B cell (primary cell): Measurements from ENCODE around the gene RAD51B. TPM values are rescaled to one million over a fixed set of nuclear protein-coding genes. Genes with fewer than 3 reads are reported as not detected.

Source experiments
- ATAC-seq: fragments of 200-7000 bp; cut with Tn5 transposase; one replicate; pipeline ENCODE4 v1.10.0; 2021; ENCODE audit warnings: low read depth, mild to moderate bottlenecking, moderate number of reproducible peaks, moderate library complexity
- CTCF ChIA-PET: fragments of 350-600 bp; sonication (Branson Sonifier 250); formaldehyde crosslinking; loops from one replicate; lab custom pipeline; 2021; ENCODE audit warnings: antibody characterized with exemption, inconsistent platforms; lab: Charles Lee
- POLR2A ChIA-PET: fragments of 350-600 bp; sonication (Branson Sonifier 250); formaldehyde crosslinking; loops from one replicate; lab custom pipeline; 2021; ENCODE audit warnings: antibody characterized with exemption; lab: Charles Lee
- DNase-seq: peaks from one replicate; pipeline ENCODE4 v3.0.0; 2013
- H2AFZ ChIP-seq: 2 replicates; pipeline ENCODE4 v1.6.1; 2012; ENCODE audit warnings: mild to moderate bottlenecking, low read depth, low read length; ENCODE audit not compliant: insufficient read depth, poor library complexity, severe bottlenecking
- H3K27ac ChIP-seq, 2 donors: 1 replicate in 1 of 2; 2 replicates in 1 of 2; pipeline ENCODE4 v1.5.1; 2012 to 2013; ENCODE audit warnings: low read length in 2 of 2, mild to moderate bottlenecking in 2 of 2, moderate library complexity in 1 of 2
- H3K27me3 ChIP-seq, 4 experiments: fragments of 200-600 bp in 1 of 4; sonication (generic) in 1 of 4; replicated peaks in 1 of 4; 1 replicate in 2 of 4; 2 replicates in 2 of 4; pipeline versions ENCODE4 v1.6.1 to v1.7.0; 2013 to 2016; ENCODE audit warnings: low read length in 3 of 4, mild to moderate bottlenecking in 2 of 4, mixed read lengths in 1 of 4, moderate library complexity in 1 of 4; ENCODE audit not compliant: insufficient read depth in 4 of 4, control insufficient read depth in 3 of 4; ENCODE audit errors: control extremely low read depth in 1 of 4
- H3K36me3 ChIP-seq, 2 experiments: replicated peaks in 1 of 2; 1 replicate in 1 of 2; 2 replicates in 1 of 2; pipeline versions ENCODE4 v1.6.1 to v1.7.1; 2013; ENCODE audit warnings: low read length in 1 of 2; ENCODE audit not compliant: insufficient read depth in 2 of 2, control insufficient read depth in 1 of 2; ENCODE audit errors: control extremely low read depth in 1 of 2, extremely low read depth in 1 of 2
- H3K4me1 ChIP-seq, 2 donors: fragments of 200-600 bp in 1 of 2; sonication (generic) in 1 of 2; 1 replicate in 1 of 2; 2 replicates in 1 of 2; pipeline versions ENCODE4 v1.5.1 to v1.6.1; 2013 to 2017; ENCODE audit warnings: low read length in 2 of 2; ENCODE audit not compliant: control insufficient read depth in 2 of 2, insufficient read depth in 2 of 2
- H3K4me2 ChIP-seq: replicated peaks from 2 replicates; pipeline ENCODE3; 2012; ENCODE audit warnings: mild to moderate bottlenecking, low read depth, low read length; ENCODE audit not compliant: poor library complexity, severe bottlenecking
- H3K4me3 ChIP-seq, 5 experiments: fragments of 200-600 bp in 1 of 5; sonication (generic) in 1 of 5; 1 replicate in 3 of 5; 2 replicates in 2 of 5; pipeline versions ENCODE4 v1.5.1 to v1.7.0; 2011 to 2016; ENCODE audit warnings: low read length in 4 of 5, mild to moderate bottlenecking in 4 of 5, low read depth in 2 of 5, control low read depth in 1 of 5, moderate library complexity in 1 of 5; ENCODE audit not compliant: insufficient read depth in 1 of 5; ENCODE audit errors: control extremely low read depth in 1 of 5, extremely low read depth in 1 of 5
- H3K79me2 ChIP-seq: fragments of 200-600 bp; sonication (generic); one replicate; pipeline ENCODE4 v1.6.0; 2016; ENCODE audit warnings: low read length; ENCODE audit not compliant: control insufficient read depth, insufficient read depth
- H3K9ac ChIP-seq: fragments of 200-600 bp; sonication (generic); 2 replicates; pipeline ENCODE4 v1.6.1; 2017; ENCODE audit warnings: mild to moderate bottlenecking, low read length, moderate library complexity
- H3K9me3 ChIP-seq, 3 donors: one replicate each; pipeline versions ENCODE4 v1.6.1 to v1.7.1; 2013; ENCODE audit warnings: low read length in 2 of 3; ENCODE audit not compliant: control insufficient read depth in 2 of 3, insufficient read depth in 1 of 3; ENCODE audit errors: control extremely low read depth in 1 of 3
- H4K20me1 ChIP-seq: 2 replicates; pipeline ENCODE4 v1.6.0; 2012; ENCODE audit warnings: mild to moderate bottlenecking, low read length; ENCODE audit not compliant: insufficient read depth, control insufficient read depth, poor library complexity, severe bottlenecking
- H3K27ac Mint-ChIP-seq: one replicate; pipeline ENCODE4 v1.8.0; 2021; ENCODE audit warnings: mixed read lengths
- H3K27me3 Mint-ChIP-seq: one replicate; pipeline ENCODE4 v1.8.0; 2021; ENCODE audit warnings: mixed read lengths
- H3K4me1 Mint-ChIP-seq: one replicate; pipeline ENCODE4 v1.8.0; 2021; ENCODE audit warnings: mixed read lengths
- H3K4me3 Mint-ChIP-seq: one replicate; pipeline ENCODE4 v1.8.0; 2021; ENCODE audit warnings: mixed read lengths
- H3K9me3 Mint-ChIP-seq: one replicate; pipeline ENCODE4 v1.8.0; 2022; ENCODE audit warnings: mixed read lengths; ENCODE audit not compliant: insufficient read depth
- CTCF ChIP-seq: fragments of 200-600 bp; IDR thresholded peaks from one replicate; pipeline ENCODE4 v1.8.0; 2022; ENCODE audit warnings: antibody characterized with exemption, mild to moderate bottlenecking
- EZH2 ChIP-seq: IDR thresholded peaks from 2 replicates; pipeline ENCODE4 v1.6.1; 2012; ENCODE audit warnings: borderline replicate concordance, low read depth, mild to moderate bottlenecking, moderate library complexity, low read length; ENCODE audit not compliant: insufficient read depth, poor library complexity, severe bottlenecking
- WGBS: methylation state at CpG from one replicate; pipeline ENCODE4 v1.1.5; 2013; ENCODE audit warnings: missing lambda C conversion rate; ENCODE audit not compliant: insufficient coverage; 5-methylcytosine and 5-hydroxymethylcytosine counted together
- intact Hi-C: fragments of 100-400 bp; cut with micrococcal nuclease; formaldehyde crosslinking; loops from one replicate; pipeline ENCODE4 v1.10.0; 2022
- polyA plus RNA-seq: library from polyadenylated mRNA; depleted of rRNA; stranded (reverse); fragments of >200 nt; gene quantifications from 2 replicates; pipeline ENCODE4 v1.2.3, GENCODE V29; 2012
- total RNA-seq, 2 donors: library from RNA; stranded (reverse); fragments of 120-200 nt in 1 of 2; gene quantifications; 1 replicate in 1 of 2; 2 replicates in 1 of 2; pipeline versions ENCODE4 v1.2.3 to v1.2.4, GENCODE V29; 2013 to 2022

RAD51B gene
- total and polyA plus RNA-seq, 2 donors (not counting 1 experiment from before 2014, with no cell fraction given): 6.5 to 60.6 TPM

GRCh38 chr14:68188174-68188573, 368.6 kb downstream of the RAD51B start:
- Histone ChIP-seq H3K9me3 (no peaks in the 10 kb centered on the region), H3K79me2 (no peaks in the 10 kb centered on the region)

GRCh38 chr14:68190032-68190431, 370.5 kb downstream of the RAD51B start:
- no peaks in the 10 kb centered on the region for H4K20me1 ChIP-seq
- intact Hi-C loops: no loop called here
- H3K4me1 ChIP-seq: no peaks in the 10 kb centered on the region
- no peak overlapping the region for H3K27ac ChIP-seq
- H3K4me3 ChIP-seq: no peak overlapping the region
- H3K79me2 ChIP-seq: no peaks in the 10 kb centered on the region
- TF ChIP-seq CTCF: no peak
- Mint-ChIP-seq H3K4me3 (no peak overlapping the region), H3K4me1 (no peaks in the 10 kb centered on the region), H3K9me3 (no peaks in the 10 kb centered on the region), H3K27me3 (no peaks in the 10 kb centered on the region), H3K27ac (no peak overlapping the region)
- peaks cover 0 to 1% of the 10 kb centered on the region in 2 experiments for H3K36me3 ChIP-seq
- ATAC-seq (no peak), DNase-seq (no peak)
- no peaks in the 10 kb centered on the region for H3K9me3 ChIP-seq
- no CpG with 5 or more reads among the region's 1 CpG for WGBS
- no peak overlapping the region for H2AFZ ChIP-seq
- ChIA-PET CTCF (no interaction called here), POLR2A (no interaction called here)
- no peak overlapping the region for H3K4me2 ChIP-seq
- H3K27me3 ChIP-seq: no peaks in the 10 kb centered on the region
- H3K9ac ChIP-seq: no peak overlapping the region

More at GRCh38 chr14:68188174-68188573, 368.6 kb downstream of the RAD51B start:
- no CpG with 5 or more reads among the region's 1 CpG for WGBS
- H3K9ac ChIP-seq: no peak overlapping the region
- no peak overlapping the region for H3K27ac Mint-ChIP-seq
- no peak overlapping the region for H3K4me2 ChIP-seq
- H3K4me1 ChIP-seq: no peaks in the 10 kb centered on the region
- H2AFZ ChIP-seq: no peak overlapping the region
- DNase-seq (no peak), ATAC-seq (no peak)
- POLR2A ChIA-PET: no interaction called here
- no peaks in the 10 kb centered on the region for H3K9me3 Mint-ChIP-seq
- intact Hi-C loops: no loop called here
- no peak overlapping the region for H3K4me3 Mint-ChIP-seq
- H3K4me1 Mint-ChIP-seq: no peaks in the 10 kb centered on the region
- CTCF ChIA-PET: no interaction called here
- no peak for TF ChIP-seq CTCF
- no peak for TF ChIP-seq EZH2
- no peak overlapping the region for H3K4me3 ChIP-seq
- H3K27me3 Mint-ChIP-seq: no peaks in the 10 kb centered on the region
- no peak overlapping the region for H3K27ac ChIP-seq
- H4K20me1 ChIP-seq: no peaks in the 10 kb centered on the region
- peaks cover 0 to under 1% of the 10 kb centered on the region in 2 experiments for H3K36me3 ChIP-seq
- no peaks in the 10 kb centered on the region for H3K27me3 ChIP-seq
